ENCODE data around the gene CCL26.

CCL26 gene

GRCh38 chr7:75813084-75813483 lies 41.1 kb upstream of the CCL26 start:
- Histone ChIP-seq H3K18ac (ENCODE audit: low read depth in 1 of 2, low read length in 2 of 2) (no peak overlapping the region), H2AFZ (ENCODE audit: low read depth, low read length) (no peak overlapping the region), H2BK5ac (ENCODE audit: low read depth, low read length, poor library complexity, severe bottlenecking) (no peak overlapping the region), H3K4me2 (ENCODE audit: low read length, poor library complexity, severe bottlenecking) (no peak overlapping the region), H2BK15ac (ENCODE audit: low read depth, poor library complexity, severe bottlenecking) (no peak overlapping the region), H4K91ac (ENCODE audit: low read length) (no peak overlapping the region), H2BK120ac (ENCODE audit: low read depth, low read length) (no peak overlapping the region), H3K27ac (ENCODE audit: low read length, poor library complexity, severe bottlenecking) (no peak overlapping the region), H2AK5ac (ENCODE audit: low read length, severe bottlenecking) (no peak overlapping the region), H3K14ac (ENCODE audit: low read length in 2 of 2) (peak overlapping the region in 1 of 2 experiments; percentile 4), H2BK12ac (ENCODE audit: low read length in 2 of 2) (no peak overlapping the region), H4K8ac (ENCODE audit: low read length) (no peak overlapping the region), H3K27me3 (ENCODE audit: control insufficient read depth in 1 of 2, insufficient read depth in 1 of 2, low read length in 2 of 2) (peaks cover 23 to 24% of the 10 kb centered on the region in 2 experiments), H3K36me3 (ENCODE audit: control insufficient read depth in 1 of 2, insufficient read depth in 2 of 2, low read depth in 1 of 2, low read length in 2 of 2) (no peaks in the 10 kb centered on the region), H3K9ac (ENCODE audit: low read length) (no peak overlapping the region), H3K23ac (ENCODE audit: low read length in 2 of 2) (no peak overlapping the region), H3K9me3 (ENCODE audit: control insufficient read depth, low read length) (peaks cover 2% of the 10 kb centered on the region), H3K79me1 (replicated peaks; ENCODE audit: low read length, poor library complexity, severe bottlenecking) (no peaks in the 10 kb centered on the region), H3K4ac (ENCODE audit: low read depth in 1 of 2, low read length in 2 of 2) (no peak overlapping the region), H3K4me3 (ENCODE audit: insufficient read depth in 1 of 2, low read depth in 1 of 2, low read length in 2 of 2) (no peak overlapping the region), H3K4me1 (ENCODE audit: control insufficient read depth, insufficient read depth, low read depth, low read length) (peaks cover 4% of the 10 kb centered on the region)
- peak; percentile 15 for DNase-seq
- WGBS, result 90% methylated on average over 2 of the region's 3 CpGs

- Histone ChIP-seq H3K18ac (ENCODE audit: low read depth in 1 of 2, low read length in 2 of 2) (no peak overlapping the region), H3K4ac (ENCODE audit: low read depth in 1 of 2, low read length in 2 of 2) (no peak overlapping the region), H2AK5ac (ENCODE audit: low read length, severe bottlenecking) (no peak overlapping the region), H3K23ac (ENCODE audit: low read length in 2 of 2) (no peak overlapping the region), H2BK5ac (ENCODE audit: low read depth, low read length, poor library complexity, severe bottlenecking) (no peak overlapping the region), H3K9me3 (ENCODE audit: control insufficient read depth, low read length) (peaks cover 9% of the 10 kb centered on the region), H3K14ac (ENCODE audit: low read length in 2 of 2) (peak overlapping the region in 1 of 2 experiments; percentile 51), H3K27me3 (ENCODE audit: control insufficient read depth in 1 of 2, insufficient read depth in 1 of 2, low read length in 2 of 2) (peaks cover 23 to 24% of the 10 kb centered on the region in 2 experiments), H2BK12ac (ENCODE audit: low read length in 2 of 2) (no peak overlapping the region), H4K91ac (ENCODE audit: low read length) (no peak overlapping the region), H3K27ac (ENCODE audit: low read length, poor library complexity, severe bottlenecking) (no peak overlapping the region), H2AFZ (ENCODE audit: low read depth, low read length) (no peak overlapping the region), H3K4me1 (ENCODE audit: control insufficient read depth, insufficient read depth, low read depth, low read length) (peaks cover 4% of the 10 kb centered on the region), H3K36me3 (ENCODE audit: control insufficient read depth in 1 of 2, insufficient read depth in 2 of 2, low read depth in 1 of 2, low read length in 2 of 2) (no peaks in the 10 kb centered on the region), H2BK15ac (ENCODE audit: low read depth, poor library complexity, severe bottlenecking) (no peak overlapping the region), H2BK120ac (ENCODE audit: low read depth, low read length) (no peak overlapping the region), H3K4me2 (ENCODE audit: low read length, poor library complexity, severe bottlenecking) (no peak overlapping the region), H3K9ac (ENCODE audit: low read length) (no peak overlapping the region), H4K8ac (ENCODE audit: low read length) (peak overlapping the region; percentile 4), H3K4me3 (ENCODE audit: insufficient read depth in 1 of 2, low read depth in 1 of 2, low read length in 2 of 2) (no peak overlapping the region), H3K79me1 (replicated peaks; ENCODE audit: low read length, poor library complexity, severe bottlenecking) (no peaks in the 10 kb centered on the region)
- 94% methylated on average over 11 of the region's 11 CpGs for WGBS
- DNase-seq, result no peak
Observed at GRCh38 chr7:75811894-75812678, 40.1 kb upstream of the CCL26 start.

- H2BK15ac ChIP-seq (ENCODE audit: low read depth, poor library complexity, severe bottlenecking), result no peak overlapping the region
- no peak overlapping the region for H4K91ac ChIP-seq (ENCODE audit: low read length)
- H4K8ac ChIP-seq (ENCODE audit: low read length), result no peak overlapping the region
- no peak overlapping the region for H3K4me2 ChIP-seq (ENCODE audit: low read length, poor library complexity, severe bottlenecking)
- no peak overlapping the region for H3K14ac ChIP-seq (ENCODE audit: low read length in 2 of 2)
- peaks cover 16% of the 10 kb centered on the region for H3K9me3 ChIP-seq (ENCODE audit: control insufficient read depth, low read length)
- DNase-seq, result no peak
- peaks cover 5 to 14% of the 10 kb centered on the region in 2 experiments for H3K27me3 ChIP-seq (ENCODE audit: control insufficient read depth in 1 of 2, insufficient read depth in 1 of 2, low read length in 2 of 2)
- H3K4me3 ChIP-seq (ENCODE audit: insufficient read depth in 1 of 2, low read depth in 1 of 2, low read length in 2 of 2), result no peak overlapping the region
- no peak overlapping the region for H3K9ac ChIP-seq (ENCODE audit: low read length)
- no peak overlapping the region for H3K23ac ChIP-seq (ENCODE audit: low read length in 2 of 2)
- WGBS, result 83% methylated on average over 5 of the region's 6 CpGs
- H3K36me3 ChIP-seq (ENCODE audit: control insufficient read depth in 1 of 2, insufficient read depth in 2 of 2, low read depth in 1 of 2, low read length in 2 of 2), result no peaks in the 10 kb centered on the region
- H3K4me1 ChIP-seq (ENCODE audit: control insufficient read depth, insufficient read depth, low read depth, low read length), result peaks cover 4% of the 10 kb centered on the region
- no peaks in the 10 kb centered on the region for H3K79me1 ChIP-seq (replicated peaks; ENCODE audit: low read length, poor library complexity, severe bottlenecking)
- H2BK5ac ChIP-seq (ENCODE audit: low read depth, low read length, poor library complexity, severe bottlenecking), result no peak overlapping the region
- no peak overlapping the region for H2BK120ac ChIP-seq (ENCODE audit: low read depth, low read length)
- no peak overlapping the region for H3K18ac ChIP-seq (ENCODE audit: low read depth in 1 of 2, low read length in 2 of 2)
- H3K4ac ChIP-seq (ENCODE audit: low read depth in 1 of 2, low read length in 2 of 2), result no peak overlapping the region
- no peak overlapping the region for H2AK5ac ChIP-seq (ENCODE audit: low read length, severe bottlenecking)
- no peak overlapping the region for H2AFZ ChIP-seq (ENCODE audit: low read depth, low read length)
- no peak overlapping the region for H2BK12ac ChIP-seq (ENCODE audit: low read length in 2 of 2)
- no peak overlapping the region for H3K27ac ChIP-seq (ENCODE audit: low read length, poor library complexity, severe bottlenecking)
Observed at GRCh38 chr7:75809396-75809795, 37.4 kb upstream of the CCL26 start.

- no peaks in the 10 kb centered on the region for H3K79me1 ChIP-seq (replicated peaks; ENCODE audit: low read length, poor library complexity, severe bottlenecking)
- WGBS, result 97% methylated on average over 6 of the region's 6 CpGs
Observed at GRCh38 chr7:75808106-75808505, 36.1 kb upstream of the CCL26 start.

More at GRCh38 chr7:75808106-75808505, 36.1 kb upstream of the CCL26 start:
- Histone ChIP-seq H3K9me3 (ENCODE audit: control insufficient read depth, low read length) (peaks cover 16% of the 10 kb centered on the region), H2BK120ac (ENCODE audit: low read depth, low read length) (no peak overlapping the region), H3K4ac (ENCODE audit: low read depth in 1 of 2, low read length in 2 of 2) (no peak overlapping the region), H3K4me2 (ENCODE audit: low read length, poor library complexity, severe bottlenecking) (no peak overlapping the region), H3K18ac (ENCODE audit: low read depth in 1 of 2, low read length in 2 of 2) (no peak overlapping the region), H2BK5ac (ENCODE audit: low read depth, low read length, poor library complexity, severe bottlenecking) (no peak overlapping the region), H3K36me3 (ENCODE audit: control insufficient read depth in 1 of 2, insufficient read depth in 2 of 2, low read depth in 1 of 2, low read length in 2 of 2) (no peaks in the 10 kb centered on the region), H2BK15ac (ENCODE audit: low read depth, poor library complexity, severe bottlenecking) (no peak overlapping the region), H3K9ac (ENCODE audit: low read length) (no peak overlapping the region), H4K91ac (ENCODE audit: low read length) (no peak overlapping the region), H2AK5ac (ENCODE audit: low read length, severe bottlenecking) (no peak overlapping the region), H3K4me3 (ENCODE audit: insufficient read depth in 1 of 2, low read depth in 1 of 2, low read length in 2 of 2) (no peak overlapping the region), H3K27ac (ENCODE audit: low read length, poor library complexity, severe bottlenecking) (no peak overlapping the region), H3K27me3 (ENCODE audit: control insufficient read depth in 1 of 2, insufficient read depth in 1 of 2, low read length in 2 of 2) (peaks cover 4 to 10% of the 10 kb centered on the region in 2 experiments), H3K4me1 (ENCODE audit: control insufficient read depth, insufficient read depth, low read depth, low read length) (peaks cover under 1% of the 10 kb centered on the region), H2BK12ac (ENCODE audit: low read length in 2 of 2) (no peak overlapping the region), H4K8ac (ENCODE audit: low read length) (no peak overlapping the region), H2AFZ (ENCODE audit: low read depth, low read length) (no peak overlapping the region), H3K14ac (ENCODE audit: low read length in 2 of 2) (no peak overlapping the region), H3K23ac (ENCODE audit: low read length in 2 of 2) (no peak overlapping the region)
- no peak for DNase-seq
